Ovary (tissue), 9 donors: ENCODE results near the gene CNEP1R1. TPM values are rescaled to one million over a fixed set of nuclear protein-coding genes. Genes with fewer than 3 reads are reported as not detected.

Source experiments
- DNase-seq, 5 donors: peaks; one replicate each; pipeline ENCODE4 v3.0.0-alpha.2; 2019 to 2020
- H3K27ac ChIP-seq, 2 donors: fragments of 200-600 bp; one replicate each; pipeline versions ENCODE4 v1.5.1 to v1.8.0; 2019 to 2022
- H3K27me3 ChIP-seq: fragments of 200-600 bp; one replicate; pipeline ENCODE4 v1.8.0; 2022
- H3K36me3 ChIP-seq: fragments of 200-600 bp; sonication (generic); one replicate; pipeline ENCODE4 v1.5.1; 2019
- H3K4me1 ChIP-seq: one replicate; pipeline ENCODE4 v1.8.1; 2013; ENCODE audit warnings: mild to moderate bottlenecking, moderate library complexity; ENCODE audit not compliant: insufficient read depth
- H3K4me3 ChIP-seq: fragments of 200-600 bp; sonication (generic); one replicate; pipeline ENCODE4 v1.5.1; 2017
- H3K9me3 ChIP-seq, 2 donors: fragments of 200-600 bp in 1 of 2; sonication (generic) in 1 of 2; one replicate each; pipeline versions ENCODE4 v1.5.1 to v1.8.1; 2013 to 2019; ENCODE audit warnings: mild to moderate bottlenecking in 1 of 2, moderate library complexity in 1 of 2
- CTCF ChIP-seq, 3 donors: fragments of 450-650 bp in 2 of 3; fragments of 200-600 bp in 1 of 3; IDR thresholded peaks; one replicate each; pipeline versions ENCODE4 v1.5.1 to v1.8.0; 2016 to 2022; ENCODE audit warnings: antibody characterized with exemption in 3 of 3, mild to moderate bottlenecking in 1 of 3
- EP300 ChIP-seq: sonication (generic); formaldehyde crosslinking; IDR thresholded peaks from one replicate; pipeline ENCODE4 v1.6.1; 2017; ENCODE audit warnings: antibody characterized with exemption
- POLR2A ChIP-seq: fragments of 450-650 bp; IDR thresholded peaks from one replicate; pipeline ENCODE4 v1.6.1; 2017; ENCODE audit warnings: antibody characterized with exemption, mild to moderate bottlenecking, moderate library complexity
- WGBS, 3 donors: extraction: QIAGEN DNeasy Blood & Tissue Kit in 1 of 3; methylation state at CpG; one replicate each; pipeline versions ENCODE4 v1.1.5 to v1.1.7; 2013 to 2017; 5-methylcytosine and 5-hydroxymethylcytosine counted together
- intact Hi-C, 4 donors: fragments of 100-400 bp; cut with DNase I; formaldehyde crosslinking; loops; one replicate each; pipeline versions ENCODE4 v1.11.0 to v1.15.1; 2022 to 2023
- polyA plus RNA-seq, 2 donors: library from polyadenylated mRNA; stranded (reverse); fragments of 200-250 nt in 1 of 2; fragments of 350-450 nt in 1 of 2; fragmentation: Illumina TruSeq in 1 of 2; extraction: RNeasy Lipid Tissue Mini Kit (QIAGEN cat#74804) in 1 of 2; gene quantifications; one replicate each; pipeline ENCODE4 v1.2.3, GENCODE V29; 2013 to 2014
- total RNA-seq, 7 donors: library from RNA; depleted of rRNA in 2 of 7; stranded (reverse); fragments of >200 nt in 2 of 7; fragmentation: NEBNext Ultra II Directional in 3 of 7; extraction: Animal tissue kit (Norgen Biotek cat#: 25700) in 3 of 7; gene quantifications; one replicate each; pipeline versions ENCODE4 v1.1.0 to v1.2.4, GENCODE V29; 2016 to 2023
- donor health status: DM: no; HTN: no; CAD: no; lungs with moderate emphysema.
- donor health status: DM: no; HTN: no; CAD: no.
- donor health status: Bipolar disorder and iron deficiency.
- donor health status: DM: yes; HTN: yes; CAD: no.
- donor health status: DM: no; HTN: no; CAD: no.
- donor health status: DM: yes; HTN: yes; CAD: no.

CNEP1R1 gene
- total and polyA plus RNA-seq, 9 donors: 8.3 to 19.0 (median 13.3) TPM

- WGBS, 3 donors: 62 to 84% (median 69%) methylated on average over 1 of the region's 1 CpG
- TF ChIP-seq EP300: no peak
- no peak for TF ChIP-seq POLR2A
- no peak for TF ChIP-seq CTCF (IDR thresholded peaks at IDR 0.05)
- Histone ChIP-seq H3K27ac (no peak overlapping the region), H3K27me3 (no peaks in the 10 kb centered on the region), H3K36me3 (no peaks in the 10 kb centered on the region), H3K4me3 (no peak overlapping the region), H3K4me1 (no peaks in the 10 kb centered on the region), H3K9me3 (no peaks in the 10 kb centered on the region)
- DNase-seq: no peak
- intact Hi-C loops: no loop called here
These were observed 29.3 kb upstream of the CNEP1R1 start for GRCh38 chr16:49995720-49996119.

- Histone ChIP-seq H3K4me1 (no peaks in the 10 kb centered on the region), H3K9me3 (no peaks in the 10 kb centered on the region), H3K36me3 (no peaks in the 10 kb centered on the region), H3K27me3 (no peaks in the 10 kb centered on the region), H3K4me3 (no peak overlapping the region), H3K27ac (no peak overlapping the region)
- DNase-seq: no peak
- intact Hi-C loops: no loop called here
- WGBS, 3 donors: 83 to 88% (median 84%) methylated on average over 4 of the region's 4 CpGs
- TF ChIP-seq EP300 (no peak), CTCF (IDR thresholded peaks at IDR 0.05) (no peak), POLR2A (no peak)
These were observed 27.2 kb upstream of the CNEP1R1 start for GRCh38 chr16:49997721-49998251.

GRCh38 chr16:49998991-49999390 lies 26.0 kb upstream of the CNEP1R1 start:
- H3K4me3 ChIP-seq: no peak overlapping the region
- H3K27me3 ChIP-seq: no peaks in the 10 kb centered on the region
- intact Hi-C loops: no loop called here
- no peaks in the 10 kb centered on the region for H3K36me3 ChIP-seq
- DNase-seq: no peak
- 87 to 94% (median 90%) methylated on average over 5 of the region's 5 CpGs for WGBS, 3 donors
- no peaks in the 10 kb centered on the region for H3K9me3 ChIP-seq
- no peak for TF ChIP-seq EP300
- TF ChIP-seq CTCF (IDR thresholded peaks at IDR 0.05): no peak
- no peak for TF ChIP-seq POLR2A
- no peaks in the 10 kb centered on the region for H3K4me1 ChIP-seq
- H3K27ac ChIP-seq: no peak overlapping the region

GRCh38 chr16:50001144-50001543 lies 23.9 kb upstream of the CNEP1R1 start:
- intact Hi-C loops: no loop called here
- no peak overlapping the region for H3K27ac ChIP-seq
- H3K27me3 ChIP-seq: no peaks in the 10 kb centered on the region
- H3K9me3 ChIP-seq: no peaks in the 10 kb centered on the region
- H3K4me1 ChIP-seq: no peaks in the 10 kb centered on the region
- no peak for DNase-seq
- 66 to 83% (median 69%) methylated on average over 3 of the region's 3 CpGs for WGBS, 3 donors
- no peak overlapping the region for H3K4me3 ChIP-seq
- TF ChIP-seq CTCF (IDR thresholded peaks at IDR 0.05) (no peak), EP300 (no peak), POLR2A (no peak)
- no peaks in the 10 kb centered on the region for H3K36me3 ChIP-seq
